Loucy (cell line): ENCODE data around the gene AMPD3.

ENCODE experiments used
- H2AFZ ChIP-seq: fragments of 200-600 bp; sonication (generic); 2 replicates; pipeline ENCODE4 v1.6.0; 2016; ENCODE audit warnings: antibody characterized with exemption, mild to moderate bottlenecking, low read length, moderate library complexity
- H3F3A ChIP-seq: fragments of 200-600 bp; 2 replicates; pipeline ENCODE4 v1.6.0; 2016; ENCODE audit warnings: antibody characterized with exemption, low read depth, mild to moderate bottlenecking
- H3K27me3 ChIP-seq: fragments of 200-600 bp; sonication (generic); 2 replicates; pipeline ENCODE4 v1.6.1; 2014; ENCODE audit warnings: low read length, mild to moderate bottlenecking; ENCODE audit not compliant: insufficient read depth, poor library complexity, severe bottlenecking
- H3K36me3 ChIP-seq: fragments of 200-600 bp; sonication (generic); 2 replicates; pipeline ENCODE4 v1.6.1; 2016; ENCODE audit warnings: low read length; ENCODE audit not compliant: insufficient read depth
- H3K4me1 ChIP-seq: fragments of 200-600 bp; sonication (generic); 2 replicates; pipeline ENCODE4 v1.5.1; 2014; ENCODE audit warnings: low read length, mild to moderate bottlenecking; ENCODE audit not compliant: insufficient read depth, poor library complexity, severe bottlenecking
- H3K4me2 ChIP-seq: fragments of 200-600 bp; sonication (generic); 2 replicates; pipeline ENCODE4 v1.6.0; 2014; ENCODE audit warnings: antibody characterized with exemption, low read length, low read depth, mild to moderate bottlenecking; ENCODE audit not compliant: poor library complexity, severe bottlenecking
- H3K4me3 ChIP-seq: fragments of 200-600 bp; sonication (generic); 2 replicates; pipeline ENCODE4 v1.5.1; 2014; ENCODE audit warnings: low read length, mild to moderate bottlenecking, mixed read lengths; ENCODE audit not compliant: poor library complexity, severe bottlenecking
- H3K79me2 ChIP-seq: fragments of 200-600 bp; sonication (generic); 2 replicates; pipeline ENCODE4 v1.6.1; 2014; ENCODE audit warnings: low read length; ENCODE audit not compliant: insufficient read depth
- H3K9ac ChIP-seq: fragments of 200-600 bp; sonication (generic); 2 replicates; pipeline ENCODE4 v1.6.0; 2014; ENCODE audit warnings: mild to moderate bottlenecking, low read depth, low read length, moderate library complexity; ENCODE audit not compliant: poor library complexity, severe bottlenecking
- H3K9me2 ChIP-seq: fragments of 200-600 bp; sonication (generic); replicated peaks from 2 replicates; pipeline ENCODE4 v1.6.1; 2016; ENCODE audit warnings: low read depth, low read length, mixed read lengths
- H3K9me3 ChIP-seq: fragments of 200-600 bp; sonication (generic); 2 replicates; pipeline ENCODE4 v1.6.1; 2014; ENCODE audit warnings: mild to moderate bottlenecking, antibody characterized with exemption, low read length, low read depth; ENCODE audit not compliant: insufficient read depth
- H4K20me1 ChIP-seq: fragments of 200-600 bp; sonication (generic); 2 replicates; pipeline ENCODE4 v1.6.0; 2014; ENCODE audit warnings: antibody characterized with exemption, low read length, mild to moderate bottlenecking; ENCODE audit not compliant: insufficient read depth, poor library complexity, severe bottlenecking
- EZH2phosphoT487 ChIP-seq: fragments of 200-600 bp; IDR thresholded peaks from 2 replicates; pipeline ENCODE4 v1.6.1; 2018; ENCODE audit warnings: antibody characterized with exemption, mild to moderate bottlenecking, moderate library complexity, borderline replicate concordance
- TF ChIP-seq, protein P1 (sequence below): fragments of 200-600 bp; sonication (generic); conservative IDR thresholded peaks from 2 replicates; pipeline ENCODE4 v1.5.1; 2014; ENCODE audit warnings: mild to moderate bottlenecking, antibody characterized with exemption, low read length

Gene AMPD3

DNA sequence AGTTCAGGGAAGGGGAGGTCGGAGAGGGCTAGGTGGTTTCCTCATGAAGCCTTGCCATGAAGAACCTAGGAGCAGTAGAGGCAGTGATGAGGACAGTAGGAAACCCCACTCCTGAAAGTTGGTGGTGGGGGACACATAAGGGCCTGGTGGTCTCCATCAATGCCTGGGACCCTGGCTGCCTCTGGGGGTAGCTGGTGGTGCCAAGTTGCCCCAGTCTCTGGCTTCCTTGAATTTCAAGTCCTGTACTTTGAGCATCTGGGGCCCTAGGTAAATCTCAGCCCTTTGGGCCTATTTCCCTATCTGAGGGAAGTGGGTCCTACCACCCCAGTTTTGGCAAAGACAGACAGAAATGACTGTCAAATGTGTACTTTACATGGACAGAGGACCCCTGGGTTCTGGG is 28.1 kb downstream of the AMPD3 start:
- peaks cover 56% of the 10 kb centered on the region for H4K20me1 ChIP-seq

DNA sequence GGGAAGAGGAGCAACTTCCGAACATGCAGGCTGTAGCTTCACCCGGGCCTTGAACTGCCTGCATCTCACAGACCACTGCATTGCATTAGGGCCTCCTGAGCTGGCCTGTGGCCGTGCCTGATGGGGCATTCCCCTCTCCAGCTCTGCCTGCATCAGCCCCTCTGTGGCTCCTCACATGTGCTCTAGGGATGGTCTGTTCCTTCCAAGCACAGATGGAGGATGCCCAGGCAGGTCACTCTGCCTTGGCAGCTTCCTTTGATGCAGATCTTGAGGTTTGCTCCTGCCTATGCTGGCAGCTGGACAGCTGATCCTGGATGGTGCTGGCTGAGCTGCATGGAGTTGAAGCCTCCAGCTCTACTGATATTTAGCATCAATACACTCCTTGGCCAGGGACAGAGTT is 28.5 kb downstream of the AMPD3 start:
- Histone ChIP-seq H3K9me2 (no peaks in the 10 kb centered on the region), H3K4me2 (no peak overlapping the region)
- TF ChIP-seq EZH2phosphoT487, result no peak
- TF ChIP-seq, protein P1, sequence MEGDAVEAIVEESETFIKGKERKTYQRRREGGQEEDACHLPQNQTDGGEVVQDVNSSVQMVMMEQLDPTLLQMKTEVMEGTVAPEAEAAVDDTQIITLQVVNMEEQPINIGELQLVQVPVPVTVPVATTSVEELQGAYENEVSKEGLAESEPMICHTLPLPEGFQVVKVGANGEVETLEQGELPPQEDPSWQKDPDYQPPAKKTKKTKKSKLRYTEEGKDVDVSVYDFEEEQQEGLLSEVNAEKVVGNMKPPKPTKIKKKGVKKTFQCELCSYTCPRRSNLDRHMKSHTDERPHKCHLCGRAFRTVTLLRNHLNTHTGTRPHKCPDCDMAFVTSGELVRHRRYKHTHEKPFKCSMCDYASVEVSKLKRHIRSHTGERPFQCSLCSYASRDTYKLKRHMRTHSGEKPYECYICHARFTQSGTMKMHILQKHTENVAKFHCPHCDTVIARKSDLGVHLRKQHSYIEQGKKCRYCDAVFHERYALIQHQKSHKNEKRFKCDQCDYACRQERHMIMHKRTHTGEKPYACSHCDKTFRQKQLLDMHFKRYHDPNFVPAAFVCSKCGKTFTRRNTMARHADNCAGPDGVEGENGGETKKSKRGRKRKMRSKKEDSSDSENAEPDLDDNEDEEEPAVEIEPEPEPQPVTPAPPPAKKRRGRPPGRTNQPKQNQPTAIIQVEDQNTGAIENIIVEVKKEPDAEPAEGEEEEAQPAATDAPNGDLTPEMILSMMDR, result no peak

More for the DNA sequence above, 28.1 kb downstream of the AMPD3 start:
- Histone ChIP-seq H3K4me2 (no peak overlapping the region), H3K27me3 (no peaks in the 10 kb centered on the region), H3K4me1 (peaks cover 10% of the 10 kb centered on the region), H3K9me2 (no peaks in the 10 kb centered on the region), H2AFZ (no peak overlapping the region), H3F3A (no peaks in the 10 kb centered on the region), H3K79me2 (peaks cover 89% of the 10 kb centered on the region), H3K4me3 (no peak overlapping the region), H3K9ac (no peak overlapping the region), H3K36me3 (peaks cover 100% of the 10 kb centered on the region; the same call in 1 of the 2 replicates), H3K9me3 (no peaks in the 10 kb centered on the region)
- TF ChIP-seq EZH2phosphoT487, result no peak
- TF ChIP-seq, protein P1, result no peak

DNA sequence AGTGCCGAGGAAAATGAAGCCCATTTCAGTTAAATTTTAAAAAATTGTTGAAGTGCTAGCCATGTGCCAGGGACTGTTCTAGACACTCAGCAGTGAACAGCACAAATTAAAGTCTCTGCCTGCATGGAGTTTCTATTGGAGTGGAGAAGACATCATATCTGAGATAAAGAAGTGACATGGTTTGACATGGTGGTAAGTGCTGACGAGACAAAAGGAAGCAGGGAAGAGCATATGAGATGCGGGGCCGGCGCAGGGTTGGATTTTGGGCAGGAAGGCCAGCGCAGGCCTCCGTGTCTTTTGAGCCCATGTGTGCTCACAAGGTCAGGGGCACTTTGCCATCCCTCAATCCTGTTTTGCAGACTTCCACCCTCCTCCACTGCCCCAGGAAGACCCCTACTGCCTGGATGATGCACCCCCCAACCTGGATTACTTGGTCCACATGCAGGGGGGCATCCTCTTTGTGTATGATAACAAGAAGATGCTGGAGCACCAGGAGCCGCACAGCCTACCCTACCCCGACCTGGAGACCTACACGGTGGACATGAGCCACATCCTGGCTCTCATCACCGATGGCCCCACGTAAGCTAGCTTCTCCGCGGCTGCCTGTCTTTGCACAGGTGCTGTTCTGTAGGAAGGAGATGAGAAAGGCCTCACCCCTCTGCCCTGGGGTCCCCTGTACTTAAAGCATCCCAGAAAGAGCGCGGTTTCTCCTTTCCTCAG is 29.6 kb downstream of the AMPD3 start:
- peaks cover 99% of the 10 kb centered on the region; the same call in 1 of the 2 replicates for H3K36me3 ChIP-seq
- peaks cover 89% of the 10 kb centered on the region for H3K79me2 ChIP-seq
- no peak overlapping the region for H3K9ac ChIP-seq
- peaks cover 47% of the 10 kb centered on the region for H4K20me1 ChIP-seq
- no peaks in the 10 kb centered on the region for H3K4me1 ChIP-seq
- no peaks in the 10 kb centered on the region for H3K9me3 ChIP-seq
- H3K4me2 ChIP-seq, result no peak overlapping the region
- no peaks in the 10 kb centered on the region for H3K27me3 ChIP-seq
- H2AFZ ChIP-seq, result no peak overlapping the region
- no peak overlapping the region for H3K4me3 ChIP-seq
- H3F3A ChIP-seq, result no peaks in the 10 kb centered on the region
- TF ChIP-seq, protein P1, result no peak
- no peak for TF ChIP-seq EZH2phosphoT487
- no peaks in the 10 kb centered on the region for H3K9me2 ChIP-seq

More for the DNA sequence above, 28.5 kb downstream of the AMPD3 start:
- H3K36me3 ChIP-seq, result peaks cover 100% of the 10 kb centered on the region; the same call in 1 of the 2 replicates
- no peak overlapping the region for H3K9ac ChIP-seq
- H4K20me1 ChIP-seq, result peaks cover 53% of the 10 kb centered on the region
- no peak overlapping the region for H2AFZ ChIP-seq
- no peaks in the 10 kb centered on the region for H3K9me3 ChIP-seq
- no peaks in the 10 kb centered on the region for H3F3A ChIP-seq
- no peak overlapping the region for H3K4me3 ChIP-seq
- H3K79me2 ChIP-seq, result peaks cover 89% of the 10 kb centered on the region
- peaks cover 5% of the 10 kb centered on the region for H3K4me1 ChIP-seq
- no peaks in the 10 kb centered on the region for H3K27me3 ChIP-seq
